Uterus (tissue), 2 donors: Measurements from ENCODE around the gene SH3TC1.

Source experiments
- POLR2A ChIP-seq, 2 donors: fragments of 450-650 bp; IDR thresholded peaks; one replicate each; pipeline ENCODE4 v1.6.1; 2016; ENCODE audit warnings: antibody characterized with exemption in 2 of 2, mild to moderate bottlenecking in 1 of 2, moderate library complexity in 1 of 2
- TF ChIP-seq, protein P1 (sequence below), 4 experiments: fragments of 200-600 bp in 2 of 4; fragments of 450-650 bp in 2 of 4; sonication (generic) in 2 of 4; IDR thresholded peaks; one replicate each; pipeline ENCODE4 v1.5.1; 2016 to 2019; ENCODE audit warnings: antibody characterized with exemption in 4 of 4, mild to moderate bottlenecking in 2 of 4, moderate library complexity in 1 of 4

GRCh38 chr4:8242782-8243560 is 43.9 kb downstream of the SH3TC1 start:
- TF ChIP-seq, protein P1, sequence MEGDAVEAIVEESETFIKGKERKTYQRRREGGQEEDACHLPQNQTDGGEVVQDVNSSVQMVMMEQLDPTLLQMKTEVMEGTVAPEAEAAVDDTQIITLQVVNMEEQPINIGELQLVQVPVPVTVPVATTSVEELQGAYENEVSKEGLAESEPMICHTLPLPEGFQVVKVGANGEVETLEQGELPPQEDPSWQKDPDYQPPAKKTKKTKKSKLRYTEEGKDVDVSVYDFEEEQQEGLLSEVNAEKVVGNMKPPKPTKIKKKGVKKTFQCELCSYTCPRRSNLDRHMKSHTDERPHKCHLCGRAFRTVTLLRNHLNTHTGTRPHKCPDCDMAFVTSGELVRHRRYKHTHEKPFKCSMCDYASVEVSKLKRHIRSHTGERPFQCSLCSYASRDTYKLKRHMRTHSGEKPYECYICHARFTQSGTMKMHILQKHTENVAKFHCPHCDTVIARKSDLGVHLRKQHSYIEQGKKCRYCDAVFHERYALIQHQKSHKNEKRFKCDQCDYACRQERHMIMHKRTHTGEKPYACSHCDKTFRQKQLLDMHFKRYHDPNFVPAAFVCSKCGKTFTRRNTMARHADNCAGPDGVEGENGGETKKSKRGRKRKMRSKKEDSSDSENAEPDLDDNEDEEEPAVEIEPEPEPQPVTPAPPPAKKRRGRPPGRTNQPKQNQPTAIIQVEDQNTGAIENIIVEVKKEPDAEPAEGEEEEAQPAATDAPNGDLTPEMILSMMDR (IDR thresholded peaks at IDR 0.05) = no peak
- no peak for TF ChIP-seq POLR2A (IDR thresholded peaks at IDR 0.05)
